Thoracic aorta (tissue), 2 donors: ENCODE measurements around the gene ADIPOR1. TPM values are rescaled to one million over a fixed set of nuclear protein-coding genes. Genes with fewer than 3 reads are reported as not detected.

Experiments
- ATAC-seq: fragments of 150-250 bp; one replicate; pipeline ENCODE4 v1.8.0; 2017; ENCODE audit warnings: low read depth; ENCODE audit not compliant: insufficient number of reproducible peaks, low FRiP score
- DNase-seq: peaks from one replicate; pipeline ENCODE4 v3.0.0-alpha.2; 2020; ENCODE audit warnings: low spot score
- H3K27ac ChIP-seq, 2 donors: fragments of 200-600 bp; sonication (generic); 1 replicate in 1 of 2; 2 replicates in 1 of 2; pipeline ENCODE4 v1.5.1; 2016; ENCODE audit warnings: mild to moderate bottlenecking in 2 of 2, moderate library complexity in 2 of 2
- H3K27me3 ChIP-seq: fragments of 200-600 bp; sonication (generic); replicated peaks from 2 replicates; pipeline ENCODE4 v1.6.0; 2016; ENCODE audit warnings: mild to moderate bottlenecking; ENCODE audit not compliant: insufficient read depth
- H3K36me3 ChIP-seq: fragments of 200-600 bp; sonication (generic); one replicate; pipeline ENCODE4 v1.5.1; 2016
- H3K4me1 ChIP-seq, 2 donors: fragments of 200-600 bp; sonication (generic); 1 replicate in 1 of 2; 2 replicates in 1 of 2; pipeline versions ENCODE4 v1.5.1 to v1.6.0; 2016; ENCODE audit warnings: low read depth in 2 of 2, mild to moderate bottlenecking in 1 of 2; ENCODE audit not compliant: control insufficient read depth in 1 of 2
- H3K4me3 ChIP-seq: fragments of 200-600 bp; sonication (generic); 2 replicates; pipeline ENCODE4 v1.5.1; 2016; ENCODE audit warnings: mild to moderate bottlenecking
- H3K9me3 ChIP-seq: fragments of 200-600 bp; sonication (generic); 2 replicates; pipeline ENCODE4 v1.5.1; 2016
- CTCF ChIP-seq: fragments of 200-600 bp; sonication (generic); IDR thresholded peaks from one replicate; pipeline ENCODE4 v1.5.1; 2019; ENCODE audit warnings: antibody characterized with exemption
- total RNA-seq, 2 donors: library from RNA; depleted of rRNA; stranded (reverse); fragments of >200 nt; gene quantifications; one replicate each; pipeline versions ENCODE4 v1.1.0 to v1.2.3, GENCODE V29; 2016

Gene ADIPOR1
- total RNA-seq, 2 donors from 2014 or later: 91.8 to 98.6 TPM

DNA sequence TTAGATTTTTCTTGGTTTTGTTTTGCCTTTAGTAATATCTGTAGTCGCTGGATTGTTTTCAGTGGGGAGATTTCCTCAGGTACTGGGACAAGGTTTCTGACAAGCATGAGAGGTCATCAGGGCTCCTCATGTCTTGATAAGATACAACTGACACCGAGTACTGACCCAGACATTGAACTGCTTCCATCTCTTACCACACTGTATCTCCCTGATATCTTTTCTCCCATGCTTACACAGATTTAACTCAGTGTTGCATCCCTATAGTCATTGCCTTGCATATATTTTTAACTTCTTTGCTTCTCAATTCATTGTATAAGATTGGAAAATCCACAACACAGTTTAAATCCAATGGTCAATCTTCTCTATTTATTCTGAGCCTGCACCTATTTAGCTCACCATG lies 21.3 kb upstream of the ADIPOR1 start:
- Histone ChIP-seq H3K4me3 (no peak overlapping the region), H3K27me3 (no peaks in the 10 kb centered on the region), H3K27ac (no peak overlapping the region), H3K4me1 (no peaks in the 10 kb centered on the region), H3K9me3 (no peaks in the 10 kb centered on the region), H3K36me3 (no peaks in the 10 kb centered on the region)
- no peak for TF ChIP-seq CTCF
- ATAC-seq (no peak), DNase-seq (no peak)

- H3K36me3 ChIP-seq: no peaks in the 10 kb centered on the region
- DNase-seq (no peak), ATAC-seq (no peak)
- no peaks in the 10 kb centered on the region for H3K4me1 ChIP-seq
- no peaks in the 10 kb centered on the region for H3K9me3 ChIP-seq
- H3K4me3 ChIP-seq: no peak overlapping the region
- H3K27me3 ChIP-seq: no peaks in the 10 kb centered on the region
- H3K27ac ChIP-seq: no peak overlapping the region
- TF ChIP-seq CTCF: no peak
These were observed 18.5 kb upstream of the ADIPOR1 start for GRCh38 chr1:202976633-202977032.

DNA sequence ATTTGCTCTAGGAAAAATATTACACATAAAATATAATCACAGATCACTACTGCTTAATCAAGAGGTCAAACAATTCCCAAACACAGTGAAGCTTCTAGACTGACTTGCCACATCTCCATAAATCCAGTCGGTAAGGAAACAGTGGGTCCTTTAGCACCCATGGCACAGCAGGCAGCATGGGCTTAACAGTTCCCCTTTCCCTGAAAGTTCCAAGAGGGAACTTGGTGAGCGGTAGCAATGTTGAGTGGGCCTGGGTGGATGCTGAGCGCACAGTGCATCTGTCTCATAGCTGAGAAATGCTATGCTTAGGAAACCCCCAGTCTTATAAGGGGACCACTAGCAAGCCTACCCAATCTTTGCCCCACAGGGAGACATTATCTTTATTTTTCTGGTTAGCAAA lies 16.7 kb upstream of the ADIPOR1 start:
- DNase-seq (no peak), ATAC-seq (no peak)
- Histone ChIP-seq H3K27ac (no peak overlapping the region), H3K27me3 (no peaks in the 10 kb centered on the region), H3K4me3 (no peak overlapping the region), H3K9me3 (no peaks in the 10 kb centered on the region), H3K36me3 (no peaks in the 10 kb centered on the region), H3K4me1 (no peaks in the 10 kb centered on the region)
- no peak for TF ChIP-seq CTCF

DNA sequence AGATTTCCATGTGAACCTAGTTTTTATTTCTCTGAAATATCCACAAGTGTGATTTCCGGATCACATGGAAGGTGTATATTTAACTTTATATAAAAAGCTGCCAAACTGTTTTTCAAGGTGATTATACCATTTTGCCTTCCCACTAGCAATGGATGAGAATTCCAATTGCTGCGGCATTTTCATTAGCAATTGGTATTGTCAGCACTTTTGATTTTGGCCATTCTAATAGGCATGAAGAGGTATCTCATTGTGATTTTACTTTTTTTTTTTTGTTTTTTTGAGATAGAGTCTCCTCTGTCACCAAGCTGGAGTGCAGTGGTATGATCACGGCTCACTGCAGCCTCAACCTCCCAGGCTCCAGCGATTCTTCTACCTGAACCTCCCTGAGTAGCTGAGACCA lies 13.9 kb upstream of the ADIPOR1 start:
- Histone ChIP-seq H3K4me1 (peaks cover 6 to 14% of the 10 kb centered on the region in 2 donors), H3K9me3 (no peaks in the 10 kb centered on the region), H3K27me3 (no peaks in the 10 kb centered on the region), H3K27ac (no peak overlapping the region), H3K36me3 (no peaks in the 10 kb centered on the region), H3K4me3 (no peak overlapping the region)
- no peak for TF ChIP-seq CTCF
- DNase-seq (no peak), ATAC-seq (no peak)

GRCh38 chr1:202968895-202969295 lies 10.8 kb upstream of the ADIPOR1 start:
- no peaks in the 10 kb centered on the region for H3K9me3 ChIP-seq
- no peaks in the 10 kb centered on the region for H3K27me3 ChIP-seq
- peaks cover 10 to 30% of the 10 kb centered on the region in 2 donors for H3K4me1 ChIP-seq
- H3K27ac ChIP-seq: peak overlapping the region in 1 of 2 donors; percentile 25
- ATAC-seq: peak; percentile 44
- TF ChIP-seq CTCF: peak; percentile 45
- DNase-seq: no peak
- no peaks in the 10 kb centered on the region for H3K36me3 ChIP-seq
- H3K4me3 ChIP-seq: no peak overlapping the region
